SH-SY5Y (cell line): ENCODE results near the gene PMM2.

Experiments used
- GATA2 ChIP-seq: IDR thresholded peaks from 2 replicates; pipeline ENCODE4 v1.6.1; 2011; ENCODE audit warnings: mild to moderate bottlenecking, low read depth, low read length
- GATA3 ChIP-seq: IDR thresholded peaks from 2 replicates; pipeline ENCODE4 v1.6.1; 2011; ENCODE audit warnings: low read depth, mild to moderate bottlenecking, low read length, moderate library complexity

Gene PMM2

DNA sequence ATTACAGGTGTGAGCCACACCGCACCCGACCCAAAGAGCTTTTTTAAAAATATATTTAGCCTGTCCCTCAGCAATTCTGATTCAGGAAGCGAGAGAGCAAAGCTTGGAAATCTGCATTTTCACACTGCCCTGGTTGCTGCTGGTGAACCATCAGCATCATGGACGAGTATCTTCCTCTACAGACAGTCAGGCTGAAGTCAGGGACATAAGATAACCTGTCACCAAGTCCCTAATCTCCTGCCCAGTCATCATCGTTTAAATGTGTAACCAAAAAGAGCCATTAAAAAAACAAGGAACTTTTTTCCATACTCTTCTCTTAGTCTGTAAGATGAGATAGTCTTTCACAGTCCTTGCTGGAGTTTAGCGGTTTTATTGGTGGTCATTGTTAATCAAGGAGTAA, 6.7 kb downstream of the PMM2 start:
- no peak for TF ChIP-seq GATA3
- TF ChIP-seq GATA2: no peak

DNA sequence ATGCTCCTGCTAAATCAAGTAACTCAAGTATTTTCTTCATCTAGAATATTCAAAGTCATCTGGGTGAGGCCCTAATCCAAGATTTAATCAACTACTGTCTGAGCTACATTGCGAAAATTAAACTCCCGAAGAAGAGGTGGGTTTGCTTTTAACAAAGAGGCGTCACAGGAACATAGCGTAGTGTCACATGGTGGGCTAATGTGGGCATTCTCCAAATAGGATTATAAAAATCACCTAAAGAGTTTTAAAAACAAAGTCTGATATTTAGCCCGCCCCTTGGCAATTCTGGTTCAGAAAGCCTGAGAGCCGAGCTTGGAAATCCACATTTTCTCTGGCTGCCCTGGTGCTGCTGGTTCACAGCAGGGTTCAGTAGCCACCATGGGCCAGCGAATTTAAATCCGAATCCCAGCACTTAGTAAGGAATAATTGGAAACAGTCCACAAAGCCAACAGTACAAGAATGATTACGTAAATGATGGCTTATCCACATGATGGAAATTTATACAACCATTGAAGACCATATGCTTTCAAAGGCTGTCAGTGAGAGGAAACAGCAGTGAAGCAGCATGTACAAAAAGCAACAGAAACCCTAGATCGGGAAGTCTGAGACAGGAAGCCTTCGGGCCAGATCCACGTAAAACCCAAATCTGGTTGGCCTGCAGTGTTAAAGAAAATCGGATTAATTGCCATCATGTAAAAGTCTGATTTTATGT, 8.8 kb downstream of the PMM2 start:
- TF ChIP-seq GATA2 (no peak), GATA3 (no peak)

DNA sequence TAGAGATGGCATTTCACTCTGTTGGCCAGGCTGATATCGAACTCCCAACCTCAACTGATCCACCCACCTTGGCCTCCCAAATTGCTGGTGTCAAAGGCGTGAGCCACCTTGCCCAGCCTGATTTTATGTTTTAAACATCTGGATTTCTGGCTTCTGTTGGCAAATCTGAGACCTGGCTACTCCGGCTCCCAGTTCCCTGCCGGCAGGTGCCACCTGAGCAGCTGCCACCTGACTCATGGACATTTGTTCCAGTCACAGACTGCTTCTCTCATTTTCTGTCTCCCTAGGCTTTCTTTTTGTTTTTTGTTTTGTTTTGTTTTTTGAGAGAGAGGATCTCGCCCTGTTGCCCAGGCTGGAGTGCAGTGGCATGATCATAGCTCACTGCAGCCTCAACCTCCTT, 9.6 kb downstream of the PMM2 start:
- no peak for TF ChIP-seq GATA3
- no peak for TF ChIP-seq GATA2

DNA sequence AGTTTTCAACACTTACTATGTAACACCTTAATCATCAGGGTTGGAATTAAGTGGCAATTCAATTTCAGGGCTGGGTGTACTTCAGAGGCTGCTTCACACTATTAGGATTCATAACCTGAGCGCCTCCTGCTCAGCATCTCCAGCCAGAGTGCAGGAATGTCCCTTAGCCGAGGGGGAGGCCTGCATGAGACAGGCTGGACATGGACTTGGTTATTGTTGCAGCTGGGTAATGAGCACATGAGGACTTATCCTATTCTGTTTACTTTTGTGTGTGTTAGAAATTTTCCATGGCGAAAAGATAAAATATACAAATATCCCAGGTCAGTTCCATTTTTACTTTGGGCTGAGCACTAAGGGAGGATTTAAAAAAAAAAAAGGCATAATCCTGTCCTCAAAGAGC, 10.4 kb downstream of the PMM2 start:
- TF ChIP-seq GATA2: no peak
- no peak for TF ChIP-seq GATA3

DNA sequence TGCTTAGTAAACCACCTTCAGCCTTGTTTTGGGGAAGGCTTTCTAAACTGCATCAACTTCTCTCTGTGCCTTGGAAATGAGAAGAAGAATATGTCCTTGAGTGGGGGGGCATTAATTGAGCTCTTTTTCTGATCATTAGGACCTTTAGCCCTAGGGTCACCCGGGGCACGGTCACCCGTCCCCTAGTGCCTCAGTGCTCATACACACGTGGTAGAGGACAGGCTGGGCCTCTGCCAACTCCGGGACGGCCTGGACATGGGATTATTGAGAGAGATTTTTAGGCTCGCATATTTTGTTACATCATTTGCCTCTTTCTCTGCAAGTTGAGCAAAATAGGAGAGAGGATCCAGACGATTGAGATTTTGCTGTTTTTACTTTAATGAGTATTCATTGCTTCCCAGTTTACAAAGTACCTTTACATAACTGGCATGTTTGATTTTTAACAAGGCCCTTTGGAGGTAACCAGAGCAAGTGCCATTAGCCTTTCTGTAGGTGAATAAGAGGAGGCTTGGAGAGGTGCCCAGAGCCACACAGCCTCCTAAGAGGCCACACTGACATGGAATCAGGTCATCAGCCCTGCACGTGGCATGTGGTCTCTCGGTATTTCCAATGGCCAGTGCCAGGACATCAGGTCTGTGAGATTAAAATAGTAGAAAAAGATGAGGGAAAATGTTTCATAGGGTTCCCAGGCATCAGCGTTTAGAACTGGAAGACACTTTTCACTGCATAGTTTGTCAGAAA, 11.1 kb downstream of the PMM2 start:
- TF ChIP-seq GATA2 (no peak), GATA3 (no peak)

DNA sequence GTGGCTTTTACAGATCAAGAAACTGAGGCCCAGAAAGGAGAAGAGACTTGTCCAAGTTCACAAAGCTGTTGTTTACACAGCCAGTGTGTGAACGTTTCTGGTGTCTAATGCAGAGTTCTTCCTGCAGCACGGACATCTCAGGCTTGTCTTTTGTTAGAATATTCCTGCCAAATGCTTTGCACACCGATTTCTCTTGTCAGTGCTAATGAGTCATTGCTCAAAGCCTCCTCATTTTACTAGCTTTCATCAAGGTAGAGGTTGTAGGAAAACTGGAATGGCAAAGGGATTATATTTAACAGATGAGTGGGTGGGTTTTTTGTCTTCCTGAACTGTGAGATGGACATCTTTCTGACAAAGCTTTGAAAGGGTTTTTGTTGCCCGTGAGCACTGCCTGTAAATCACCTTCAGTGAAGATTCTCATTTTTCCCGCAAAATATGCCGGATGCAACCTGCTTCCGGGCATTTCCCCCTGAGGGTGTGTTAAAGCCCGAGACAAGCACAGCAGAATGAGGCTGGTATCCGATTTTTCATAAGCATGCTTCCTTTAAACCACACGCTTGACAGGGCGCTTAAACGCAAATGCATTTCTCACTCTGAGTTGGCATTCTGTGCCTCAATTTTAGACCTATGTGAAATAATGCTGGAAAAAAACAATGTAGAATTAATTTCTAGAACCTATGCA, 14.7 kb downstream of the PMM2 start:
- TF ChIP-seq GATA2: no peak
- no peak for TF ChIP-seq GATA3

DNA sequence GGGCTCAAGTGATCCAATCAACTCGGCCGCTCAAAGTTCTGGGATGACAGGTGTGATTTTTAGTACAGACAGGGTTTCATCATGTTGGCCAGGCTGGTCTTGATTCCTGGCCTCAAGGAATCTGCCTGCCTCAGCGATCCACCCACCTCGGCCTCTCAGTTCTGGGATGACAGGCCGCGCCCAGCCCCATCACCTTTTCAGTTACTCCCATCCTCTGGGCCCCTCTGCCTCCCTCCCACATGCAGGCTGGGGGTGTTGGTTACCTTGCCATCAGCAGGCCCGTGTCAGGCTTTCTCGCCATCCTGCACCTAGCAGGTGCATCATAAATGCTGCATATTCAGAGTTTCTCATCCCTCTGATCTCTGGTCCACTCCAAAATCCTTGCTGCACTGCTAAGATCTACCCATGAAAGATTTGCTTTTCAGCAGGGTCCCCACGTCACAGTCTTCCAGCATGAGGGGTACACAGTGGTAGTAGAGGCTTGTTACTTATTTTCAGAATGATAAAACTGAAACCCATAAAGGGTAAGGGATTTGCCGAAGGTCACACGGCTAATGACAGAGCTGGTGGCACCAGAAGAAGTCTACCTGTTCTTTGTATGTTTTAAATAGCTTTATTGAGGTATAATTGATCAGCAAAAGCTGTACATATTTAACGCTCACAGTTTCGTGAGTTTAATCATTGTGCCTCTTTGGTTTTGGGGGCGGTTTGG, 16.6 kb downstream of the PMM2 start:
- TF ChIP-seq GATA3 (no peak), GATA2 (no peak)

DNA sequence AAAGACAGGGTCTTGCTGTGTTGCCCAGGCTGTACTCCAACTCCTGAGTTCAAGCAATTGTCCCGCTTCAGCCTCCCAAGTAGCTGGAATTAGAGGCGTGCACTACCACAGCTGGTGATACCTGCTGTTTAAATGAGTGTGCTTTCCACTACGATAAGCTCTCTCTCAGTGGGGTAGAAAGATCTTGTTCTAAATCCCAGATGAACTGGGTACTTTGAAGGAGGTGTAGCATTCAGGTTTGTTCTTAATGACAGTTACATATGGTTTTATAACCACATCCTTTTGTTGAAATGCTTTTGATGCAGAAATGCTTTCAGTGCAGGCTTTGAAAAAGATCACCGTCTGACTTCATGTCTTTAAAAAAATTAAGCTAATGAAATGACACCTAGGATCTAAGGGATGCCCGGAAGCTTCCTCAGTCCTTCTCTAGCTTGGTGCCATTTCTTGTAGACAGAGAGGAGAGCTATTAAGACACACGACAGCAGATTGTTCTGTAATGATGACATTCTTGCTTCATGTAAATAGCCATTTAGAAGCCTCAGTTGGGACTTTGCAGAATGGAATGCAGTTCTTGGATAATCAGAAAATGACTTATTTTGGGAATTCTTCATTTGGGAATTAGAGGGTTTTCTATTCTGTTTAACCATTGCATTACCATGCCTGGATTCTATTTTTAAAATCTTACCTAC, 19.5 kb downstream of the PMM2 start:
- TF ChIP-seq GATA2 (no peak), GATA3 (no peak)

DNA sequence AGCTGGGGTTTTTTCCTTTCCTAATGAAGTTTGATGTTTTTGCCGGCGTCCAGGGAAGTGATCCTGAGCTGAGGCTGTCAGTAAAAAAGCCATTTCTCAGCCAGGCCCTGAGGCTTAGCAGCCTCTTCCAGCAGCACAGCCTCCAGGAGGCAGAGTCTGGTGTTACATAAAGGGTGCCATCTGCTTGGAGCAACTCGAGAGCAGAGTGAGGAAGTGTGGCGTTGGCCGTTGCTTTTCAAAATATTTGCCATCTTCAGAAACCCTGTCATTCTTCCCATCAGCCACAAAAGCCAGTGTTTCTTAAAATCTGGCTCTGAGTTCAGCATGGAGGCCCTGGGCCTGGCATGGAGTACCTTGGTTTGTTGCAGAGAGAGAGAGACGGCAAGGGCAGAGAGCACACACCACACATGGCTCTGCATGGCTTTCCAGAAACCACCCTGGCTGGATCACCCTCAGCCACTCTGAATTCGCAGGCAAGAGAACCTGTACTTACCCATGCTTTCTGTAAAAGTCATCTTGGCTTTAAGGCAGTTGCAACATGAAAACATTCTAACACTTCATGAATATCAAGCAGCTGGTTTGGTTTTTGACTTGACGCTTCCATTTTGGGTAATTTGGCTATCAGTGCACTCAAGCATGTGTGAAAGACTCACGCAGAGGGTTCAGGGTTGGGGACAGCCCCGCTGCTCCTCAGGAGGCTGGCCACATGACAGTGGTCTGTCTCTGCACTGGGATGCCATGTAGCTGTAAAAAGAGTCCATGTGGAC, 21.0 kb downstream of the PMM2 start:
- no peak for TF ChIP-seq GATA2
- TF ChIP-seq GATA3: no peak

DNA sequence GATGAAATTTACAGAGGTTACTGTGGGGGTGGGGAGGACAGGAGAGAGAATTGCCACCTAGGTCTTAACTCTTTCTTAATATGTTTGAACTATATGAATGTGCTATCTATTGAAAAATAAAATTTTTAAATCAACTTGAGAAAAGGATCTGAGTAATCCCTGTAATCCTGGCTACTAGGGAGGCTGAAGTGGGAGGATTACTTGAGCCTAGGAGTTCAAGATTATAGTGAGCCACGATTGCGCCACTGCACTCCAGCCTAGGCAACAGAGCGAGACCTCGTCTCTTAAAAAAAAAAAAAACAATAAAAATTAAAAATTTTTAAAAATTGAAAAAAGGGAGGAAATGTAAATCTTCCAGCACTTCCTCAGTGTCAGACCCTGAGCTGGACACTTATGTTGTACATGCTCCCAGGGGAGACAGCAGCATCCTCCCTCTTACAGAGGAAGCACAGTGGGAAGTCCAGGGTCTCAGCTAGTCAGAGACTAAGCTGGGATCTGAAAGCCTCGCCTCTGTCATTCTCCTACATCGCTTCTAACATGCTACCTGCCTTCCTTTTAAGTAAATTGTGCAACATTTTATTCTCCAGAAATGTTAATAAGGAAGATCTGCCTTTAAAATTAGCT, 21.9 kb downstream of the PMM2 start:
- TF ChIP-seq GATA2 (no peak), GATA3 (no peak)

DNA sequence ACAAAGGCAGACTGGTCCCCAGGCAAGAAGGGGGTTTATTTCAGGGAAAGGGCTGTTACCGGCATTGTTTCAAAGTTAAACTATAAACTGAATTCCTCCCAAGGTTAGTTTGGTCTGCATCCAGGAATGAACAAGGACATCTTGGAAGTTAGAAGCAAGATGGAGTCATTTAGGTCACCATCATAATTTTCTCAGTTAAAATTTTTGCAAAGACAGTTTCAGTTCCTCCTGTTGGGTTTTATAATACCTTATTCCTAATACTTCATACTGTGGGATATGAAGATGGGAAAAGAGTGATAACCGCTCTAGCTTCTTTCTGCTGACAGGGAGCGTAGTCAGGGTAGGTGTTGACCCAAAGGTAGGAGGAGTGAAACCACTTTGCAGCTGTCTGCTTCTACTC, 24.8 kb downstream of the PMM2 start:
- TF ChIP-seq GATA3 (no peak), GATA2 (no peak)

DNA sequence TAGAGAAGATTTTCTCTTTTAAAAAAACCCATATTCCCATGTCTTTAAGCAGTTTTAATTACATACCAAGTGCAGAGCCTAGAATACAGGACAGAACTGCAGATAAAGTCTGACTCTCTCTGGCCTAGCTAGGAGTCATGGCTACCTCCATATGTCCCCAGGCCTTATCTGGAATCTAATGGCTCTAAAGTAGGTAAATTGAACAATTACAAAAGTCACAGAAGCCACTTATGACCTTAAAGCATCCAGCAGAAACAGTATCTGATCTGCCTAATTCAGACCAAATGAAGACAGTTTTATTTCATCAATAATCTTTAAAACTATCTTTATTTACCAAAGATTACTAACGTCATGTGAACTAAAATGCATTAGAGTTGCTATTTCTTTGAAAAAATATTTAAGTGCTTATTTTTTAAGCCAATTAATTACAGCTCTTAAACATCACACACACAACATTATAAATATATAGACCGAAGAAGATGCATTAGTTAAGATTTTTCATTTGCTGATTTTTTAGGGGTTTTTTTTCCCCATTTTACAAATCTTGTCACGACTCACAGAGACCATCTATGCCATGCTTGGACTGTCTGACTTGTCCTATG, 28.7 kb downstream of the PMM2 start:
- TF ChIP-seq GATA3 (peak; percentile 99), GATA2 (peak; percentile 96)

DNA sequence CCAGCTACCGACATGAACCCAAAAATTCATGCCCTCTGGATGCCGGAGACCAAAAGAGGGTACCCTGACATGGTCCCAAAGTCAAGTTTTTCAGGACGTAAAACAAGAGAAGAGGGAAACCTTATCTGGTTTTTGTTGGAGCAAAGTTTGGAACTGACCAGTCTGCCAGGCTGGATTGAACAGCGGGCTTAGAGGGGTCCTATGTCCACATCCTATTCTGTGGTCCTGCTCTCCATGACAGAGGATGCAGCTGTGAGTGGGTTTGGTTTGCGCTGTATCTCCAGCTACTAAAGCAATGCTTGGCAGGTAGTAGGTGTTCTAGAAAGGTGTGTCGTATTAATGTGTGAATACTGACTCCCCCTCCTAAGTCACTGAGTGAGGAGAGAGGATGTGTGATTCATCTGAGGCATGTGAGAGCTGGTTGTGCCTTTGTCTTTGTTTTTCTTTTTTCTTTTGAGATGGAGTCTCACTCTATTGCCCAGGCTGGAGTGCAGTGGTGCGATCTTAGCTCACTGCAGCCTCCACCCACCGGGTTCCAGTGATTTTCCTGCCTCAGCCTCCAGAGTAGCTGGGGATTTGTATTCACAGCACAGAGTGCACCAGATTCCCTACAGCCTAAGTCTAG, 31.0 kb downstream of the PMM2 start:
- TF ChIP-seq GATA3: no peak
- no peak for TF ChIP-seq GATA2
